Peyer's patch (tissue), 4 donors: Measurements from ENCODE around the gene PGAP3. TPM values are rescaled to one million over a fixed set of nuclear protein-coding genes. Genes with fewer than 3 reads are reported as not detected.

Experiments used
- DNase-seq, 3 donors: peaks; one replicate each; pipeline ENCODE4 v3.0.0-alpha.2; 2017 to 2019
- H3K27ac ChIP-seq, 4 donors: fragments of 200-600 bp; sonication (generic); one replicate each; pipeline ENCODE4 v1.5.1; 2016 to 2019
- H3K27me3 ChIP-seq, 2 donors: fragments of 200-600 bp; sonication (generic); one replicate each; pipeline ENCODE4 v1.5.1; 2019
- H3K36me3 ChIP-seq, 3 donors: fragments of 200-600 bp; sonication (generic); one replicate each; pipeline ENCODE4 v1.5.1; 2016 to 2019
- H3K4me1 ChIP-seq, 4 donors: fragments of 200-600 bp; sonication (generic); one replicate each; pipeline ENCODE4 v1.5.1; 2016 to 2019
- H3K4me3 ChIP-seq, 4 donors: fragments of 200-600 bp; sonication (generic); 1 replicate in 3 of 4; 2 replicates in 1 of 4; pipeline ENCODE4 v1.5.1; 2016 to 2019; ENCODE audit warnings: mild to moderate bottlenecking in 1 of 4
- H3K9me3 ChIP-seq, 4 donors: fragments of 200-600 bp; sonication (generic); one replicate each; pipeline ENCODE4 v1.5.1; 2016 to 2019; ENCODE audit warnings: mild to moderate bottlenecking in 1 of 4
- CTCF ChIP-seq, 6 experiments: fragments of 450-650 bp in 4 of 6; fragments of 200-600 bp in 2 of 6; sonication (generic) in 1 of 6; IDR thresholded peaks; one replicate each; pipeline ENCODE4 v1.5.1; 2017 to 2019; ENCODE audit warnings: antibody characterized with exemption in 6 of 6, mild to moderate bottlenecking in 3 of 6, moderate library complexity in 1 of 6
- POLR2A ChIP-seq, 2 donors: fragments of 450-650 bp; IDR thresholded peaks; one replicate each; pipeline ENCODE4 v1.5.1; 2017; ENCODE audit warnings: antibody characterized with exemption in 2 of 2, mild to moderate bottlenecking in 2 of 2, moderate library complexity in 2 of 2
- small RNA-seq, 2 donors: library from RNA; depleted of rRNA; stranded (forward); fragments of <200 nt; gene quantifications; one replicate each; pipeline ENCODE3, GENCODE V24; 2016
- total RNA-seq, 4 donors: library from RNA; depleted of rRNA; stranded (reverse); fragments of >200 nt; gene quantifications; one replicate each; pipeline ENCODE4 v1.1.0, GENCODE V29; 2016

Gene PGAP3
- total RNA-seq, 4 donors from 2014 or later = 15.7 to 72.3 (median 65.1) TPM

GRCh38 chr17:39622380-39623006 is 65.4 kb downstream of the PGAP3 start:
- DNase-seq = peak in 1 of 3 donors; percentile 27
- Histone ChIP-seq H3K36me3 (no peaks in the 10 kb centered on the region), H3K27me3 (no peaks in the 10 kb centered on the region), H3K4me3 (peak overlapping the region in 1 of 4 donors; percentile 36), H3K27ac (peak overlapping the region in 1 of 4 donors; percentile 38), H3K4me1 (peaks cover 3 to 33% (median 11%) of the 10 kb centered on the region in 4 donors), H3K9me3 (no peaks in the 10 kb centered on the region)
- TF ChIP-seq POLR2A (IDR thresholded peaks at IDR 0.05) (no peak), CTCF (IDR thresholded peaks at IDR 0.05) (no peak)

- H3K9me3 ChIP-seq = no peaks in the 10 kb centered on the region
- no peaks in the 10 kb centered on the region for H3K27me3 ChIP-seq
- H3K27ac ChIP-seq = peak overlapping the region in 1 of 4 donors; percentile 38
- DNase-seq = peak; percentile 88 to 94 (median 92)
- peaks cover 3 to 26% (median 11%) of the 10 kb centered on the region in 4 donors for H3K4me1 ChIP-seq
- H3K4me3 ChIP-seq = peak overlapping the region in 1 of 4 donors; percentile 36
- H3K36me3 ChIP-seq = no peaks in the 10 kb centered on the region
- TF ChIP-seq POLR2A (IDR thresholded peaks at IDR 0.05) (no peak), CTCF (IDR thresholded peaks at IDR 0.05) (peak; percentile 98 to 100 (median 100))
These were observed 66.1 kb downstream of the PGAP3 start for GRCh38 chr17:39621523-39622379.

Small RNA genes within 50 kb of the gene (small RNA-seq; reads per million reads assigned to genes)
- 0 to 0.13 reads per million in 2 donors for gene MIR4728

Other genes with a start within 250 kb of the PGAP3 start
- gene MED1, start 236.8 kb downstream of the PGAP3 start, total RNA-seq = 10 to 100 TPM; 22.5 to 41.0 (median 36.8) TPM
- 100 to 1,000 TPM in 1 of 4 donors, 10 to 100 TPM in 3; 55.3 to 132 (median 81.2) TPM for gene CDK12, start 226.6 kb downstream of the PGAP3 start, total RNA-seq
- gene NEUROD2, start 80.1 kb downstream of the PGAP3 start, total RNA-seq = not detected
- gene PPP1R1B, start 61.1 kb downstream of the PGAP3 start, total RNA-seq = 100 to 1,000 TPM in 3 of 4 donors, 10 to 100 TPM in 1; 71.8 to 161 (median 125) TPM
- 100 to 1,000 TPM; 102 to 212 (median 145) TPM for gene STARD3, start 50.9 kb downstream of the PGAP3 start, total RNA-seq
- gene TCAP, start 22.7 kb downstream of the PGAP3 start, total RNA-seq = 1 to 10 TPM in 2 of 4 donors, under 1 TPM in 1, not detected in 1; 0.53 to 1.9 (median 1.1) TPM
- 10 to 100 TPM in 1 of 4 donors, 1 to 10 TPM in 3; 1.4 to 28.1 (median 1.8) TPM for gene PNMT, start 19.6 kb downstream of the PGAP3 start, total RNA-seq
- 100 to 1,000 TPM; 104 to 339 (median 247) TPM for gene ERBB2, start 12.0 kb upstream of the PGAP3 start, total RNA-seq
- 10 to 100 TPM; 44.6 to 74.9 (median 57.9) TPM for gene MIEN1, start 42.5 kb upstream of the PGAP3 start, total RNA-seq
- gene GRB7, start 49.9 kb upstream of the PGAP3 start, total RNA-seq = 10 to 100 TPM; 14.0 to 64.0 (median 26.3) TPM
- gene IKZF3, start 176.3 kb upstream of the PGAP3 start, total RNA-seq = 10 to 100 TPM in 1 of 4 donors, 1 to 10 TPM in 3; 5.4 to 45.4 (median 7.0) TPM
- gene ZPBP2, start 180.1 kb upstream of the PGAP3 start, total RNA-seq = not detected
- gene GSDMB, start 230.6 kb upstream of the PGAP3 start, total RNA-seq = 100 to 1,000 TPM in 3 of 4 donors, 10 to 100 TPM in 1; 91.6 to 277 (median 235) TPM
- 10 to 100 TPM; 33.0 to 97.4 (median 79.0) TPM for gene ORMDL3, start 239.5 kb upstream of the PGAP3 start, total RNA-seq
- not detected for gene LRRC3C, start 239.7 kb upstream of the PGAP3 start, total RNA-seq